ENCODE measurements around the gene TGFBR2.
A peak's percentile ranks its signal among the peaks of the same experiment; 100 is the strongest.

- no peak for TF ChIP-seq POLR2A (IDR thresholded peaks at IDR 0.05)
- peak; percentile 51 to 84 (median 81) for TF ChIP-seq CTCF (IDR thresholded peaks at IDR 0.05)
Observed at GRCh38 chr3:30693470-30694120, 87.2 kb downstream of the TGFBR2 start.
